HCT116 (cell line): ENCODE data around the gene PDHB. TPM values are rescaled to one million over a fixed set of nuclear protein-coding genes. Genes with fewer than 3 reads are reported as not detected.

ENCODE experiments used
- ATAC-seq: fragments of 200-7000 bp; cut with Tn5 transposase; 2 replicates; pipeline ENCODE4 v1.9.1; 2020; ENCODE audit warnings: mild to moderate bottlenecking, moderate library complexity
- BruUV-seq: library from RNA; stranded (reverse); fragments of 400-500 nt; replicated peaks from 2 replicates; lab custom pipeline; 2021; lab: Mats Ljungman, UMichigan
- CTCF ChIA-PET: fragments of 300-600 bp; sonication (Branson Sonifier 250); formaldehyde crosslinking; loops from one replicate; lab custom pipeline; 2021; ENCODE audit warnings: antibody characterized with exemption; lab: Charles Lee
- POLR2A ChIA-PET: fragments of 300-600, 350-600 bp; sonication (Branson Sonifier 250); formaldehyde crosslinking; loops from one replicate; lab custom pipeline; 2021; ENCODE audit warnings: antibody characterized with exemption; lab: Charles Lee
- RAD21 ChIA-PET, 2 experiments: fragments of 300-600 bp; sonication (Branson Sonifier 250); formaldehyde crosslinking; loops; one replicate each; lab custom pipeline; 2023; ENCODE audit warnings: low total read pairs in 2 of 2; ENCODE audit not compliant: uncharacterized antibody in 2 of 2, unreplicated experiment in 2 of 2, low non-redundant PET in 1 of 2; lab: Charles Lee
- DNase-seq: peaks from one replicate; pipeline ENCODE4 v3.0.0-alpha.2; 2010; ENCODE audit warnings: low read depth, low spot score
- H2AFZ ChIP-seq: fragments of 200-600 bp; shearing (Covaris generic), sonication (generic); 2 replicates; pipeline ENCODE4 v1.6.1; 2017; ENCODE audit warnings: low read depth, mixed run types, mixed read lengths, antibody characterized with exemption, low read length; ENCODE audit not compliant: poor library complexity, severe bottlenecking
- H3K27ac ChIP-seq: 2 replicates; pipeline ENCODE4 v1.5.1; 2012; ENCODE audit warnings: low read depth, low read length
- H3K27me3 ChIP-seq: fragments of 200-600 bp; sonication (generic); 2 replicates; pipeline ENCODE4 v1.6.1; 2016; ENCODE audit warnings: mixed run types, low read length, mixed read lengths; ENCODE audit not compliant: insufficient read depth
- H3K36me3 ChIP-seq, 2 experiments: fragments of 200-500 bp in 1 of 2; fragments of 200-600 bp in 1 of 2; sonication (Bioruptor generic) in 1 of 2; sonication (generic) in 1 of 2; 2 replicates each; pipeline versions ENCODE4 v1.5.1 to v1.6.1; 2014 to 2016; ENCODE audit warnings: low read length in 2 of 2, inconsistent platforms in 1 of 2, mixed read lengths in 1 of 2, mixed run types in 1 of 2; ENCODE audit not compliant: insufficient read depth in 2 of 2, control insufficient read depth in 1 of 2
- H3K4me1 ChIP-seq, 2 experiments: fragments of 200-600 bp in 1 of 2; sonication (generic) in 1 of 2; 2 replicates each; pipeline versions ENCODE4 v1.5.1 to v1.6.1; 2012 to 2017; ENCODE audit warnings: low read length in 2 of 2, inconsistent platforms in 1 of 2, mild to moderate bottlenecking in 1 of 2, mixed read lengths in 1 of 2, mixed run types in 1 of 2, moderate library complexity in 1 of 2; ENCODE audit not compliant: insufficient read depth in 2 of 2, control insufficient read depth in 1 of 2
- H3K4me2 ChIP-seq: fragments of 200-600 bp; sonication (generic); 2 replicates; pipeline ENCODE4 v1.6.1; 2017; ENCODE audit warnings: mixed run types, low read length, mixed read lengths
- H3K4me3 ChIP-seq, 2 experiments: fragments of 200-600 bp in 1 of 2; sonication (generic) in 1 of 2; replicated peaks in 1 of 2; 2 replicates each; pipeline ENCODE4 v1.5.1; 2011 to 2016; ENCODE audit warnings: low read length in 2 of 2, control low read depth in 1 of 2, low read depth in 1 of 2, mild to moderate bottlenecking in 1 of 2, mixed read lengths in 1 of 2, mixed run types in 1 of 2
- H3K79me2 ChIP-seq: fragments of 200-600 bp; sonication (generic); 2 replicates; pipeline ENCODE4 v1.6.1; 2017; ENCODE audit warnings: mild to moderate bottlenecking, mixed run types, low read length, moderate library complexity, mixed read lengths; ENCODE audit not compliant: insufficient read depth
- H3K9ac ChIP-seq: fragments of 200-600 bp; sonication (generic); 2 replicates; pipeline ENCODE4 v1.6.1; 2016; ENCODE audit warnings: low read length, mixed read lengths
- H3K9me2 ChIP-seq: fragments of 200-600 bp; sonication (generic), shearing (Covaris generic); 2 replicates; pipeline ENCODE4 v1.6.1; 2017; ENCODE audit warnings: mixed run types, mild to moderate bottlenecking, moderate library complexity; ENCODE audit not compliant: insufficient read depth
- H3K9me3 ChIP-seq, 2 experiments: fragments of 200-500 bp in 1 of 2; fragments of 200-600 bp in 1 of 2; sonication (Bioruptor generic) in 1 of 2; sonication (generic) in 1 of 2; 2 replicates each; pipeline ENCODE4 v1.6.1; 2014 to 2017; ENCODE audit warnings: low read length in 2 of 2, mixed read lengths in 2 of 2, inconsistent platforms in 1 of 2, low read depth in 1 of 2, mild to moderate bottlenecking in 1 of 2, mixed run types in 1 of 2, moderate library complexity in 1 of 2; ENCODE audit not compliant: control insufficient read depth in 1 of 2, insufficient read depth in 1 of 2
- H4K20me1 ChIP-seq: fragments of 200-600 bp; sonication (generic), shearing (Covaris generic); 2 replicates; pipeline ENCODE4 v1.6.1; 2017; ENCODE audit warnings: mixed run types, mild to moderate bottlenecking, moderate library complexity; ENCODE audit not compliant: insufficient read depth
- CBX3 ChIP-seq: IDR thresholded peaks from 2 replicates; pipeline ENCODE4 v1.6.1; 2012; ENCODE audit warnings: low read depth
- EZH2 ChIP-seq: fragments of 200-600 bp; sonication (generic); IDR thresholded peaks from 2 replicates; pipeline ENCODE4 v1.6.1; 2017; ENCODE audit warnings: antibody characterized with exemption, mixed run types
- EZH2phosphoT487 ChIP-seq: fragments of 200-600 bp; IDR thresholded peaks from 2 replicates; pipeline ENCODE4 v1.6.1; 2018; ENCODE audit warnings: antibody characterized with exemption, borderline replicate concordance
- JUND ChIP-seq: IDR thresholded peaks from 2 replicates; pipeline ENCODE4 v1.6.1; 2012
- POLR2AphosphoS5 ChIP-seq: IDR thresholded peaks from 2 replicates; pipeline ENCODE4 v1.6.1; 2011; ENCODE audit warnings: mild to moderate bottlenecking, low read depth, low read length, moderate library complexity
- RAD21 ChIP-seq: IDR thresholded peaks from 2 replicates; pipeline ENCODE4 v1.6.1; 2012; ENCODE audit warnings: low read depth, mild to moderate bottlenecking
- ZNF274 ChIP-seq: fragments of 200-500 bp; sonication (Bioruptor generic); IDR thresholded peaks from 2 replicates; pipeline ENCODE4 v1.6.1; 2014; ENCODE audit warnings: mild to moderate bottlenecking, low read depth, low read length, inconsistent platforms
- intact Hi-C: fragments of 100-400 bp; cut with micrococcal nuclease; formaldehyde crosslinking; loops from 2 replicates; pipeline ENCODE4 v1.10.0; 2022
- total RNA-seq: library from RNA; stranded (reverse); gene quantifications from one replicate; pipeline ENCODE4 v1.2.1, GENCODE V29; 2021; ENCODE audit not compliant: unreplicated experiment
- TF ChIP-seq, protein P1 (sequence below): IDR thresholded peaks from 2 replicates; pipeline ENCODE4 v1.6.1; 2012
- TF ChIP-seq, protein P2 (sequence below), 3 experiments: fragments of 200-600 bp in 1 of 3; sonication (generic) in 1 of 3; IDR thresholded peaks in 2 of 3; conservative IDR thresholded peaks in 1 of 3; 2 replicates each; pipeline ENCODE4 v1.5.1; 2012 to 2017; ENCODE audit warnings: low read depth in 2 of 3, low read length in 2 of 3, antibody characterized with exemption in 1 of 3, borderline replicate concordance in 1 of 3, control low read depth in 1 of 3, mild to moderate bottlenecking in 1 of 3, mixed read lengths in 1 of 3, mixed run types in 1 of 3, moderate library complexity in 1 of 3; ENCODE audit not compliant: insufficient read depth in 1 of 3

PDHB gene
- total RNA-seq, 1 experiment from 2014 or later: 60.2 TPM

DNA sequence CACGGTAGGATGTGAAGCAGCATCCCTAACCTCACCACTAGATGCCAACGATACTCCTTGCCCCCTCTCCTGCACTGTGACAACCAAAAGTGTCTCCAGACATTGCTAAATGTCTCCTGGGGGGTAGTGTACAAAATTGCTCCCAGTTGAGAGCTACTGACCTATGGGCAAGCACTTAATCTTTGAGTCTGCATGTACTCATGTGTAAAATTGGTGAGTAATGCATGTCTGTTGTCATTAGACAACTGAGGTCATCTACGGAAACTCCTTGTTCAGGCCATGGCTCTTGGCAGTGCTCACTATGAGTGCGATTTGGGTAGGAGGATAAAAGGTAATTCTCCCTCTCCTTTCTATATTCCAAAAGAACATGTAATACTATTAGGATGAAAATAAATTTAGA, 29.2 kb downstream of the PDHB start:
- Histone ChIP-seq H2AFZ (no peak overlapping the region), H3K79me2 (no peaks in the 10 kb centered on the region), H3K4me3 (no peak overlapping the region), H3K27ac (no peak overlapping the region), H3K27me3 (no peaks in the 10 kb centered on the region), H3K9ac (no peak overlapping the region), H3K4me2 (no peak overlapping the region), H3K36me3 (no peaks in the 10 kb centered on the region), H3K4me1 (no peaks in the 10 kb centered on the region), H3K9me2 (no peaks in the 10 kb centered on the region), H4K20me1 (no peaks in the 10 kb centered on the region), H3K9me3 (no peaks in the 10 kb centered on the region)
- ChIA-PET CTCF (no interaction called here), RAD21 (no interaction called here), POLR2A (no interaction called here)
- no peak for TF ChIP-seq ZNF274
- no peak for TF ChIP-seq CBX3
- TF ChIP-seq POLR2AphosphoS5: no peak
- TF ChIP-seq EZH2: no peak
- TF ChIP-seq, protein P1, sequence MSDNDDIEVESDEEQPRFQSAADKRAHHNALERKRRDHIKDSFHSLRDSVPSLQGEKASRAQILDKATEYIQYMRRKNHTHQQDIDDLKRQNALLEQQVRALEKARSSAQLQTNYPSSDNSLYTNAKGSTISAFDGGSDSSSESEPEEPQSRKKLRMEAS: no peak
- no TSS peak for BruUV-seq
- DNase-seq: no peak
- intact Hi-C loops: no loop called here
- no peak for ATAC-seq

DNA sequence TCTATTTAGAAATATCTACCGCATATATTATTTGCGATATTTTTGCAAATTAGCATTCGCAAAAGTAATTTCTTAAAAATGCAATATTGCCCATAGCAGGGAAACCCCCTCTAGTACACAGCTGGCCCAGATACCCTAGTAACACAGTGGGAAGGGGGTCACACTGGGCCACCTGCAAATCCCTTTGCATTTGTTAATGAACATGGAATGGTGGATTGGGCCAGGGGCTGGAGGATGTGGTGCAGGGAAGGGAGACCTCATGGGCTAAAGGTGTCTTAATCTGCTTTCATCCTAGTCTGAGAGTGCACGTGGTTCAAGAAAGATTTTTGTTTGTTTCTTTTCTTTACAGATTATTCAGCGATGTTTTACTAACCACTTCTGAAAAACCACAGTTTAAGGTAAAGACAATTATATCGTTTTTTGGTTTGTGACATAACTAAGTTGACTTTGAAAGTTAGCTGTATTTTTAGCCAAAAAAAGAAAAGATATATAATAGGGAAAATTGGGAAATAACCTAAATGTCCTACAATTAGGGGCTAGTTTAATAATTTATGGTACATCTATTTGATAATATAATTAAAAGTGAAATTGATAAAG, 30.0 kb downstream of the PDHB start:
- Histone ChIP-seq H3K4me3 (no peak overlapping the region), H3K79me2 (no peaks in the 10 kb centered on the region), H4K20me1 (no peaks in the 10 kb centered on the region), H3K9me3 (no peaks in the 10 kb centered on the region), H3K27ac (no peak overlapping the region), H3K36me3 (no peaks in the 10 kb centered on the region), H3K9ac (no peak overlapping the region), H3K27me3 (no peaks in the 10 kb centered on the region), H3K9me2 (no peaks in the 10 kb centered on the region), H3K4me2 (no peak overlapping the region), H3K4me1 (no peaks in the 10 kb centered on the region)
- ChIA-PET POLR2A (no interaction called here), CTCF (no interaction called here)
- BruUV-seq: no TSS peak
- no peak for DNase-seq
- intact Hi-C loops: no loop called here
- no peak for ATAC-seq
- TF ChIP-seq EZH2phosphoT487 (no peak), JUND (no peak), RAD21 (no peak)
- TF ChIP-seq, protein P2, sequence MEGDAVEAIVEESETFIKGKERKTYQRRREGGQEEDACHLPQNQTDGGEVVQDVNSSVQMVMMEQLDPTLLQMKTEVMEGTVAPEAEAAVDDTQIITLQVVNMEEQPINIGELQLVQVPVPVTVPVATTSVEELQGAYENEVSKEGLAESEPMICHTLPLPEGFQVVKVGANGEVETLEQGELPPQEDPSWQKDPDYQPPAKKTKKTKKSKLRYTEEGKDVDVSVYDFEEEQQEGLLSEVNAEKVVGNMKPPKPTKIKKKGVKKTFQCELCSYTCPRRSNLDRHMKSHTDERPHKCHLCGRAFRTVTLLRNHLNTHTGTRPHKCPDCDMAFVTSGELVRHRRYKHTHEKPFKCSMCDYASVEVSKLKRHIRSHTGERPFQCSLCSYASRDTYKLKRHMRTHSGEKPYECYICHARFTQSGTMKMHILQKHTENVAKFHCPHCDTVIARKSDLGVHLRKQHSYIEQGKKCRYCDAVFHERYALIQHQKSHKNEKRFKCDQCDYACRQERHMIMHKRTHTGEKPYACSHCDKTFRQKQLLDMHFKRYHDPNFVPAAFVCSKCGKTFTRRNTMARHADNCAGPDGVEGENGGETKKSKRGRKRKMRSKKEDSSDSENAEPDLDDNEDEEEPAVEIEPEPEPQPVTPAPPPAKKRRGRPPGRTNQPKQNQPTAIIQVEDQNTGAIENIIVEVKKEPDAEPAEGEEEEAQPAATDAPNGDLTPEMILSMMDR (IDR thresholded peaks at IDR 0.05 in 2 of 3, conservative IDR thresholded peaks at IDR 0.05 in 1 of 3; ENCODE audit: borderline replicate concordance in 1 of 3, insufficient read depth in 1 of 3, low read depth in 2 of 3, low read length in 2 of 3): no peak
- TF ChIP-seq, all 23 proteins: peak for 0
- H2AFZ ChIP-seq: no peak overlapping the region
- RAD21 ChIA-PET: no interaction called here
